Measurements from ENCODE around the gene CMIP.
"Not testable (repeated sequence)": the region's sequence is repeated elsewhere in the genome, so short reads cannot be mapped to it uniquely, and the experiment has no call there.

The CMIP gene

DNA sequence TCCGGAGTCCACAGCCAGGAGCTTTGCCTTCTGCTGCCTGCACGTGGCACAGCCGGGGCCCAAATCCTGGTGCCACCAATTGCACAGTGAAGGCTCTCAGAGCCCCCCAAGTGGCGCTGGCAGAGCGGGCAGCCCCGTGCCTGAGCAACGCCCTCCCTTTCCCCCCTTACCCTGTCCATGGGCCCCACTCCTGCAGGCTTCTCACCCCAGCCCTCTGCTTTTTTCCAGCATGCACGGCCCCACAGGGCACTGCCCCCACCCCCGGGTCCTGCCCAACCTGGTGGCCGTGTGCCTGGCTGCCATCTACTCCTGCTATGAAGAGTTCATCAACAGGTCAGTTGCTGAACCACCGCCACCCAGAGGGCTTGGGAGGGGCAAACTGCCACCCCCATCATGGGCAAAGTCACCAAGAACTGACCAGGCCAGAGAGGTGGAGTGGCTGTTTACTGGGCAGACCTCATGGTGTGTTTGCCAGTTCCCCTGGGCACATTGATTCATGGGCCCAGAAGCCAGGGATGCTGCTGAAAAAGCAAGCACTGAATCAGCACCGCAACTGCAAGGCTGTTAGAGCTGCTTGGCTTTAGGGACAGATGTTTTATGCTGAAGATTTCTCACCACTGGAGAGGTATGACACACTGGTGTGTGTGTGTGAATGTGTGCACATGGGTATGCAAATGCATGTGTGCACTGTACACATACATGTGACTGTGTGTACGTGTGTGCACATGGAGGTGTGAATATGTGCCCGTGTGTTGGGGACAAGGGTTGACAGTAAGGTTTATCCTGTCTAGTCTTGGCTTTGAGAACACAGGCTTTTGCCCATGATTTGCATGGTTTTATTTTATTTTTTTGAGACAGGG, 227.4 kb downstream of the CMIP start:
- DNase-seq, result no peak

DNA sequence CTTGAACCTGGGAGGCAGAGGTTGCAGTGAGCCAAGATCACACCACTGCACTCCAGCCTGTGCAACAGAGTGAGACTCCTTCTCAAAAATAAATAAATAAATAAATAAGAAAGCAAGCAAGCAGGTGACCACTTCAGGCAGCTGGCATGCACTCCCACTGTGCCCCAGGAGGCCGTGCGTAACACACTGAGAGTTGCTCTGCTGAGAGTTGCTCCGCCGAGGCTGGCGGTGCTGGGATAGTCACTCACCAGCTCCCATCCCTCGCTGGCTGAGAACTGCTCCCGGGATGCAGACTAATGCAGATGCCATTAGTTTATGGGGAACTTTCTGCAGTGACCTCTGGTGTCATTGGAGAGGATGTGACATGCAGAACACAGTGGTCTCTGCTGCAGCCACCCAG, 228.8 kb downstream of the CMIP start:
- no peak for DNase-seq

GRCh38 chr16:81675662-81676061, 231.1 kb downstream of the CMIP start:
- DNase-seq, result no peak

DNA sequence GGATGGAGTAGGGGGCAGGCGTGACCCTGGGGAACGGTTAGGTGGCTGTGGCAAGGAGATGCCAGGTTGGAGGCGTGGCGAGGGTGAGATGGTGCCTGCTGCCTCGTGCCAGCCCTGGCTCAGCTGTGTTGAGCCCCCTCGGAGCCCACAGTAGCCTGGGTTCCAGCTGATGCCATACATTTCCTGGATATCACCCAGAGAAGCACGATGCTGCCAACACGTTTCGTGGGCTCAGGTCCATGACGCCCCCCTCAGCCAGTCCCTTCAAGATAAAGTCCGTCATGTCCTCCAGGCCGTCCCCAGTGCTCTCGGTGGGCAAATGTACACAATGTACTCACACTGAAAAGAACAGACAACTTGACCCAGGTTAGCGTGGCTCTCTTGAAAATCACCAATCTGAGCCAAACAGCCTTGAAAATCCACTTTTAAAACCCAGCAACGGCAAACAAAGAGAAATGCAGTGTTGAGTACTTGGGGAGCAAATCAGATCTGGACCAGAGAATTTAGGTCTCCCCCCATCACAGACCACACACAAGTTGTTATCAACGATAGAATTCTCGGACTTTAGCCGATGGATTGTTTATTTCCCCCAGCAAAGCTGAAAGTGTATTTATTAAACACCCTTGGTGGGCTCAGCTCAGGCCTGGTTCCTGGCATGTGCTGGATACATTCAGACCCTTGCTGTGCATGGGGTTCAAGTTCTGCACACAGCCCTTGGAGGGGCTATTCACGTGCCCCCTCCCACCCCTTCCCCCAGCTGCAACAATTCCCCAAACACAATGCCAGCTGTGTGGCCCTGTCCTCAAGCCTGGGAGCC, 231.7 kb downstream of the CMIP start:
- DNase-seq, result no peak

- no peak for DNase-seq
These were observed 232.5 kb downstream of the CMIP start for GRCh38 chr16:81676883-81677737.

DNA sequence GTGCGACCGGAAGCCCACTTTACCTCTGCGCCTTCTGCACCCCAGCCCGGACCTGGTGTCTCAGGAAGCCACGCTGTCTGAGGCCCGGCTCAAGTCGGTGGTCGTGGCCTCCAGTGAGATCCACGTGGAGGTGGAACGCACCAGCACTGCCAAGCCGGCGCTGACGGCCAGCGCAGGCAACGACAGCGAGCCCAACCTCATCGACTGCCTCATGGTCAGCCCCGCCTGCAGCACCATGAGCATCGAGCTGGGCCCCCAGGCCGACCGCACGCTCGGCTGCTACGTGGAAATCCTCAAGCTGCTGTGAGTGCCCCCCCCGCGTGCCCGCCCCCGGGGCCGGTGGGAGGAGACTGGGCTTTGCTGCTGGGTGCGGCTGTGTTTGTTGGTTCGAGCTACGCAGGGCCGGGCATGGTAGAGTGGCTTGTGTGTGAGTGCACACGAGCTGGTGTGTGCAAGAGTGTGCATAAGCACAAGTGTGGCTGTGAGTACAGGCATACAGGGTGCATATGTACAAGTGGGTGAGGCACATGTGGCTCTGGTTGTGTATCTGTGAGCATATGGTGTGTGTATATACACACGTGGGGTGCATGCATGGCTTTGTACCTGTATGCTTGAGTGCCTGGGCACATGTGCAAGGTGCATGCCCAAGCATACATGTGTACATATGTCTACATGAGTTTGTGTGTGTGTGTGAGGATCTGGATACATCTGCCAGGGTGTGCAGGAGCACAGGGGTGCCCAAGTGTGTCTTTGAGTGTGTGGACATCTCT, 233.9 kb downstream of the CMIP start:
- no peak for DNase-seq

DNA sequence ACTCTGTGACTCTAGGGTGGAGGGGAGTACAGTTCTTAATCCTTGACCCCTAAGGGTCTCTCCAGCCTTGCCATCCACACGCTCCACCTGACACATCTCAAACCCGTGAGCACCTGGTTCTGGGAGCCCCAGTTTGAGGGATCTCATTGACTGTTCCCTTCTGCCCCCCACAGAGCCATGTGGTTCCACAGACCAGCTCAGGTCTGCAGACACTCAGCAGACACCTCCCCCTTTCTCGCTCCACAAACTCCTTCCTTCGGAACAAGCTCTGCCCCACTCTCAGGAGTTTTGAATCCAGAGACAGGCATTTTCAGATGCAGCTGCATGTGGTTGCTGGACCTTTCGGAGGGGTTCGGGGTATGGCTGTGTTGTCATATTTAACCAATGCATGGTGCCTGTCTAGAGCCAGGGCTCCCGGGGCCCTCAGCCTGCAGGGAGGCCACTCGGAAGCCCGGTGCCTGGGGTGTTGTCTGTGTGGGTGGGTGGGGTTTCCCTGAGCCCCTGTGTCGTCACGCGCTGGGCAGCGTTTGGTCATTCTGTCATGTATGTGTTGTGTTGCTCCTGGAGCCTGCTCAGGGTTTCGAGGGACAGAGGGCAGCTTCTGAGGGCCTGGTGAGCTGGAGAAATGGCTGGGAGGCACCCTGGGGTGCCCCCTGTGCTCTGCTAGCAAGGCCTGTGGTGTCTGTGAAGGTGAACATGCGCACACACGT, 235.3 kb downstream of the CMIP start:
- no peak for DNase-seq

- no peak for DNase-seq
These were observed 236.1 kb downstream of the CMIP start for GRCh38 chr16:81680444-81681275.

DNA sequence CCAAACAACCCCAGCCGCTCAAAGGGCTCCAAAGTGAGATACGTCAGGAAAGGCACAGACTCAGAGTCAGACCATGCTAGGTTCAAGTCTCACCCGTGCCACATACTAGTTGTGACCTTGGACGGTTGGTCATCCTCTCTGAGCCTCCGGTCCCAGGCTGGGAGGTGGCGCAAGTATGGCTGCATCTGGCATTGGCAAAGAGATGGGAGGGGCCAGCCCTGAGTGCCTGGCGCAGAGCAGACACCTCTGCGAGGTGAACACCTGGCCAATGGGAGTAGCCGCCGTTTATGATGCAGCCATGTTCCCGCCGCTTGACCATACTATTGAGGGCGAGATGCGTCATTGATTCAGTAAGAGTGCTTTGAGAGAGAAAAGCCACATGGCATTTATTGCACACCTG, 236.7 kb downstream of the CMIP start:
- no peak for DNase-seq

DNA sequence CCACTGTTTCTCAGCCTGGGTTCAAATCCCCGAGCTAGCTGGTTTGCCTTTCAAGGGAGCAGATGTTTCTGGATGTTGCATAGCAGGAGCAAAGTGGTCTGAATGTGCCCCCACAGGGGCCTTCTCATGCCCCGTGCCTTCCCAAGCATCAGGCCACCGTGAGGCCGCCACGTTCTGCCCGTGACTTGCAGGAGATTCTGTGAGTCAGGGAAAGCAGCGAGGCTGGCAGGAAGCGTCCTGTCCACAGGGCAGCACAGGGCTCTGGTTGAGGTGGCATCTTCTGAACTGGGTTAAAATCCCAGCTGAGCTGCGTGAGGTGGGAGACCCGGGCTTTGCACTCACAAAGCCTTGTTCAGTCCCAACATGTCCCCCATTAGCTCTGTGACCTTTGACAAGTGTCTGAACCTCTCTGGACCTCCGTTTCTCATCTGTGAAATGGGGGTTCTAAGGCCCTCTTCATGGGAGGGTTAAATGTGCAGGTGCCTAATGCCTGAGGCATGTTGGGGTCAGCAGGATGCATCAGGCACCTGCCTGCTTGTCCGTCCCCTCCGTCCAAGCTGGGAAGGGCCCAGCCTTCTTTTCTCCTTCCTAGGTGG, 239.7 kb downstream of the CMIP start:
- no peak for DNase-seq

- DNase-seq, result no peak
These were observed 240.3 kb downstream of the CMIP start for GRCh38 chr16:81684901-81685300.

DNA sequence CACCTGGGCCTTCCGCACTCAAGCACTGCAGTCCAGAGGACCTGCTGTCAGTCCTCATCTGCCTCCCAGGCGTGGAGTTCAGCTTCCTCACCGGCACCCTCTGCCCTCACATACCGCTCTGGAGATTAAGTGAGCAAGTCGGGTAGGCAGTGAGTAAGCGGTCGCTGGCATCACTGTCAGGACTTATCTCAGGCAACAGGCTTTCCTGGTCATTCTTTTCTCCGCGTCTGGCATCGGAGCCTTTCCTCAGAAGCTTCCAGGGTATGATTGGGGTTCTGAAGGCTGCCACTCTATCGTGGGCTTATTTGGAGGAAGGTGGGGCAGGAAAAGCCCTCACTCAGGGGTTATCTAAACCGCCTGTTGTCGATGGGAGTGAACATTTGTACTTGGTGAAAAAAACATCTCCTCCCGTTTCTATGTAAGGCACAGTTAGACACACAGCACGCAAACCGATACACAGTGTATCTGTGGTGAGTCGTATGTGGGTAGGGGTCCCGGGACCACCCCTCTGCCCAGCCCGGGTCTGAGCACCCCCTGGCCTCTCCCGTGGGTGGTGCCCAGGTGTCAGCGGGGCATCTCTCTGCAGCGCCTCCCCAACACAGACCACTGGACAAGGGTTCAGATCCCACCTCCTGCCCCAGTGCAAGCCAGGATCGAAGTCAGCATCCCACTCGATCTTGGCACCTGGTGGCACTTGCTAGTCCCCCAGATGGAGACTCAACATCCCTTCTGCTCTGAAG, 242.0 kb downstream of the CMIP start:
- DNase-seq, result no peak

GRCh38 chr16:81687131-81687456, 242.5 kb downstream of the CMIP start:
- no peak for DNase-seq

DNA sequence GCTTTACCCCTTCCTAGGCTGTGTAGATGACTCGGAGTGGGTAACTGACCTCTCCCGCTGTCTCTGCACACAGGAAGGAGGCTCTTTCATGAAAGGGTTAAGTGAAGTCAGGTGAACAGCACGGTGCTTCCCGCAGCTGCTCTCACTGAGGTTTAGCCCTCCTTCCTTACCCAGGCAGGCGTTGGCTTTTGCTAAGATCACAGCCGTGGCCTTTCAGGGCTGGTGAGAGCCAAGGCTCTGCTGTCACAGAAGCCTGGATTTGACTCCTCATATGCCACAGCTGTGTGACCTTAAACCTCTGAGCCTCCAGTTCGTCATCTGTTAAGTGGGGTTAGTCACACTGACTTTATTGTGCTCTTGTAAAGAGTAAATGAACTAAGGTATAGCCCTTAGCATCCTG, 243.6 kb downstream of the CMIP start:
- DNase-seq, result no peak

DNA sequence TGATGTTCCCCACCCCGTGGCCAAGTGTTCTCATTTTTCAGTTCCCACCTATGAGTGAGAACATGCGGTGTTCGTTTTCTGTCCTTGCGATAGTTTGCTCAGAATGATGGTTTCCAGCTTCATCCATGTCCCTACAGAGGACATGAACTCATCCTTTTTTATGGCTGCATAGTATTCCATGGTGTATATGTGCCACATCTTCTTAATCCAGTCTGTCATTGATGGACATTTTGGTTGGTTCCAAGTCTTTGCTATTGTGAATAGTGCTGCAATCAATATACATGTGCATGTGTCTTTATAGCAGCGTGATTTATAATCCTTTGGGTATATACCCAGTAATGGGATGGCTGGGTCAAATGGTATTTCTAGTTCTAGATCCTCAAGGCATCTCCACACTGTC, 244.2 kb downstream of the CMIP start:
- DNase-seq, result not testable (repeated sequence)

- DNase-seq, result no peak
These were observed 247.4 kb downstream of the CMIP start for GRCh38 chr16:81692021-81692420.

DNA sequence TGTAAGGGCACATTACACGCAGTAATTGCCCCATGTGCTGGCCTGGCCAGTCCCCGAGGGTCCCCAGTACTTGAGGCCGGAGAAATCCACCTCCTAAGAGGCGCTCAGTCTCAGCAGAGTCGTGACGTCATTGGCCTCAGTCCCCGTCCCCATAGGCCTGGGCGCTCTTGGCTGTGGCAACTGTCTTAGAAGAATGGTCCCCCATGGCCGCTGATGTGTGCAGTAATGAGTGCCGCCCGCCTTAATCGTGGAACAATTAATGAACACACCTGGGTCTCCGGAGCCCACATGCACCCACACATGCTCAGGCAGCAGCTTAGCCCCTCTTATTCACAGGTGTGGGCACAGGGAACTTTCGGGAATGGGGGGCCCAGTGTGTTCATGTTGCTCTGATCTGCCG, 248.0 kb downstream of the CMIP start:
- no peak for DNase-seq

DNA sequence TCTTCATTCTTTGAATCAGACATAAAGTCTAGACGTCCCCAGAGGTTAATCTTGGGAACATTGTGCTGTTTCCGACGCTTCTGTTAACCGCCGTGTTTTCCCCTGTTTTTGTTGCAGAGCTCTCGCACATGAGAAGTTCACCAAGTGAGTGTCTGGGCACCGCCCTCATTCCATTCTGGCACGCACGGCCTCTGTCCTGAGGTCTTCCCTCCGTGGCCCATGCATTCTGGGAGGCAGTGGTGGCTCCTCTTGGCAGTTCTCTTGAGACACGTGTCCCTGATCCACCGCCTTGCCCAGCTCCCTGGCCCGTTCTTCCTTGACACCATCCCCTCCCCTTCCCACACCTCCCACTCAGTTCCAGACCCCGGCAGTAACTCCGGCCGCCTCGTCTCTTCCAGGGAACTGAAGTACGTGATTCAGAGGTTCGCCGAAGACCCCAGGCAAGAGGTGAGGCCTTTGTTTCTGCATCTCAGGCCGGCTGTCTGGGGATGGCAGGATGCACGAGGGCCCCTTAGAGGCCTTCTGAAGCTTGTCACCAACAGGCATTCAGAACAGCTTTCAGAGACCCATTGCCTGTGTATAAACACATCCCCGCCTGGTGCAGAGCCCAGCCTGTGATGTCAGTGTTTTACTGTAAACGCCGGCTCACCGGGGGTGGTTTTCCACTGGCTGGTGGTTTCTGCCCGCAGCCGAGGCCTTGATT, 248.6 kb downstream of the CMIP start:
- no peak for DNase-seq

DNA sequence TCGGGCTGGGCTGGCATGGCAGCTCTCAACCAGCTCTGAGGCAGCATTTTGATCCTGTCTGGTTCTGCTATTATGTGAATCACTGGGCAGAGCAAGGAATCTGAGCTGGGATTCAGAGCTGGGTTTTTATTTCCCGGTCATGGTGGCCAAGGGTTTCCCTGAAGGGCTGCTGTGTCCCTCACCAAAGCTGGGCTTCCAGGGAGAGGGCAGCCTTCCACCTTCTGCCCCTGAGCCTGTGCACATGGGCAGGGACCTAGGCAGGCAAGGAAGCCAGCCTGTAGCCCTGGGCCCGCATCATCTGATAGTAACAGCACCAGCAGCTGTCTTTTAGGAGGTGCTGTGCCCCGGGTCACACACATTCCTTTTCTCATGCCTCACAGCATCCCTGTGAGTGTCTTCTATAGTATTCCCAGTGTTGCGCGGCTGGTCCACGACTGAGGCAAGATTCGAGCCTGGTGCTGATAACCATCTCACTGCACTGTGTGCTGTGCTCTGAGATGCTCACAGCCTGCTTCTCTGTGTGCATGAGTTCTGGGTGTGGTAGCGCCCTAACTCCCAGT, 249.2 kb downstream of the CMIP start:
- no peak for DNase-seq

All from NCI-H2029 treated with DMSO at 0.1 percent for 48 hours (cell line).